HG02763 (cell line): ENCODE results near the gene TTC38.
"Not testable (repeated sequence)": the region's sequence is repeated elsewhere in the genome, so short reads cannot be mapped to it uniquely, and the experiment has no call there.

ENCODE experiments used
- ATAC-seq: cut with Tn5 transposase; IDR thresholded peaks from one replicate; pipeline ENCODE4 v1.9.1; 2021; ENCODE audit warnings: mild to moderate bottlenecking, moderate library complexity; ENCODE audit not compliant: unreplicated experiment

TTC38 gene

DNA sequence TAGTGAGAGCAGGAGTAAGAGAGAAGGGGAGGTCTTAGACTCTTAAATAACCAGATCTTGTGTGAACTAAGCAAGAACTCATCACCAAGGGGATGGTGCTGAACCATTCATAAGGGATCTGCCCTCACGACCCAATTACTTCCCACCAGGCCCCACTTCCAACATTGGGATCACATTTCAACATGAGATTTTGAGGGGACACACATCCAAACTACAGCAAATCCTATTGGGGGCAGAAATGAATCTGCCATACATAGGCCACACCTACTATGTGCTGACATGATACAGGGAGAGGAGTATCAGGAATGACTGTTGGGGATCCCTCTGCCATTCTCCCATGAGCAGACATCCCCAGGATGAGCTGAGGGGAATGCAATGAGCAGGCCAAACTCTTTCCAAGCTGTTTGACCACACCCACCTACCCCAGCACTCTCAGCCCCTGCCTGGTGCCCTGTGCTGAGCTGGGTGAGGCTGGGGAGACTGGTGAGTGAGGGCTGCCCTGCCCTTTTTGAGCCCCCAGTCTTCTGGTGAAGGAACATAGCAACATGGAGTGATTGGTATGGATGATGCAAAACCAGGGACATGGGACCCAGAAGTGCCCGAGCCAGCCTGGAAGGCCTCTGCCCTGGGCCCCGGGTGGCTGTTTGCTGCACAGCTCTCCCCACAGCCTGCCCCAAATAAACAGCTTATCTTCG lies 27.6 kb downstream of the TTC38 start:
- ATAC-seq, result no peak

DNA sequence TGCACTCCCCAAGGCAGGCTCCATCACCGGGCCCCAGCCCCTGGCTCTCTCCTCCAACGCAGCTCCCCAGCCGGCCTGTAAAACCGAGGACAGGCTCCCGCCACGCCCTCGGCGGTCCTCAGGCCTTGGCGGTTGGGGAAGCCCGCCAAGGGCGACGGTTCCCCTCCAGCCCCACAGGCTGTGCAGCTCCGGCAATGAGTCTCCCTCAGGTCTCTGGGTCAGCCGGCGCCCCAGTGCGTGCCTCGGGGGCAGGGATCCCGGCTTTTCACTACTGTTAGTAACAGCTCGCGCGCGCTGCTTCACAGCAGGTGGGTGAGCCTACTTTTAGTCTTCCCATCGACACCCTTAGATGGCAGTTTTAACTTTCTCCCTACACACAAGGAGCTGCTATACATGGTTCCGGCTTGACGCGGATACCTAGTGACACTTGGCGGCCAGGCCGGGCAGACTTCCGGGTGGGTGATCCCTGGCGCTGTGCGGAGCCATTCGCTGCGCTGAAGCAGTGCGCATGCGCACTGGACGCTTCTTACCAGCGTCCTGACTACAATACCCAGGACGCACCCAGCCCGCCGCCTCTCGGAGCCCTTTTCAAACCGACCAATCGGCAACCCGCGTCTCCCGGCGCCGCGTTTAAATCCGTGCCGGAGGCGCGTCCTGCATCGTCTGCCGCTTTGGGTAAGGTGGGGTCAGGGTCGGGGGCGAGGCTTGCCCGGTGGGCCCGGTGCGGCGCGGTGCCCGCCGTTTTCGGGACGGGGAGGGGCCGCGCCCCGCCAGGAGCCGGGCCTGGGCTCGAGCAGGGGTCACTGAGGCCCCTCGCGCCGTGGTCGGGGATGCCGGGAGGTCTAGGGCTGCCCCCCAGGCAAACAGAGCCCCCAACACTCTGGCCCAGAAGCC lies 28.7 kb downstream of the TTC38 start, which contains the start of gene GTSE1:
Gene GTSE1, plus strand, starts transcription at position 614 of the 894 bp plus-strand sequence. CDS start 531 bp downstream, outside the sequence.
- peak; percentile 89 for ATAC-seq

DNA sequence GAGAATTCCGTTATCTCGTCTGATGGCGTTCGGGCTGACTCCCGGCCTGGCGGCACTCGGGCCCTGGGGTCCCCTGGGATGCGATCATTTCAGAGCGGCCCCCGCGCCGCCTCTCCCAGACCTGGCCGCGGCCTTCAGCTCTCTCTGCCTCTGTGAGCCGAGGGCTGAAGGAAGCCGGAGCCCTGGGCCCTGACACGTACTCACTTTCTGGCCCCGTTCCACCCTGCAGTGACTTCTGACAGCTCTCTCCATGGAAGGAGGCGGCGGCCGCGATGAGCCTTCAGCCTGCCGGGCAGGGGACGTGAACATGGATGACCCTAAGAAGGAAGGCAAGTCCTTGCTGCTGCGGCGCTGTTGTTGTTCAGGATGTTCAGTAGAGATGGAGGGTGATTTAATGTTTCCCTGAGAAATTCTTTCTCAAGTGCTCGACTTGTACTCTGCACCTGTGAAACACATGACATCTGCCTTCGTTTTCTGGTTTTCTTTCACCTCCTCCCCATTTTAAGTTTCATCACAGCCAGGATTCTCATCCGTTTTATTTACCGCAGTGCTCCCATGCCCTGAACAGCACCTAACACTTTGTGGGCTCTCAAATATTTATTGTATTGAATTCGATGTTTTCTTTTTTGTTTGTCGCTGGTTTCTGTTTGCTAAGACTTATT lies 29.5 kb downstream of the TTC38 start:
- no peak for ATAC-seq

DNA sequence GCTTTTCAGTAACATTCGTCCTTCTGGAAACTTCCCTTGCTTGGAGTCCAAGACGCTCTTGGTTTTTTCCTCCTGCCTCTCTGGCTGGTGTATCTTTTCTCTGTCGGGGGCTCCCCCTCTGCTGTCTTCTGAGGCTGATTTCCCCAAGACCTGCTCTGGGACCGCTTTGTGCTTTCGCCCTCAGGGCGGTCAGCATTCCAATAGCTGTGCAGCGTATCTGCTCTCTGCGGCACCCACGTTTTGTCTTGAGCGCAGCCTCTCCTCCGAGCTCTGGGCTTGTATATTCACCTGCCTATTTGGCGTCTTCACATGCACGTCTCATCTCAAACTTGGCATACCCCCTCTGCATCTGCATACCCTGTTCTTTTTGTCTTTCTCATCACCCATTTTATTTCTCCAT lies 31.3 kb downstream of the TTC38 start:
- no peak for ATAC-seq

DNA sequence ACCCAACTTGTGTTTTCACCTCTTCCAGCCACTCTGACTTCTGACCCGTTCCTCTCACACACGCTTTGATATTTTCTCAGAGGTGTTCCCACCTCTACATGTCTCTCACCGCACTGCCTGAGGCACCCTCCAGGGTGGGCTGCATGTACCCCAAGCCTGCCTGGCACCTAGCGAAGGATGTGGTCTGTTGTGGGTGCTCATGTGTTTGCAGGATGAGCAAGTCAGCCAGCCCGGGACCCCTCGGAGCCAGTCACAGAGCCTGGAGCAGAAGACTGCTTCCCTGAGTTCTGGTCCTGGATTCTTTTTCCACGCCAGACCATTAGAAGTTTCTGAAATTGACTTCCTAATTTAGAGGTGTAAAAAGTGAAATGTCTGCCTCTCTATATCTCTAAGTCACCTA lies 32.7 kb downstream of the TTC38 start:
- ATAC-seq, result no peak

DNA sequence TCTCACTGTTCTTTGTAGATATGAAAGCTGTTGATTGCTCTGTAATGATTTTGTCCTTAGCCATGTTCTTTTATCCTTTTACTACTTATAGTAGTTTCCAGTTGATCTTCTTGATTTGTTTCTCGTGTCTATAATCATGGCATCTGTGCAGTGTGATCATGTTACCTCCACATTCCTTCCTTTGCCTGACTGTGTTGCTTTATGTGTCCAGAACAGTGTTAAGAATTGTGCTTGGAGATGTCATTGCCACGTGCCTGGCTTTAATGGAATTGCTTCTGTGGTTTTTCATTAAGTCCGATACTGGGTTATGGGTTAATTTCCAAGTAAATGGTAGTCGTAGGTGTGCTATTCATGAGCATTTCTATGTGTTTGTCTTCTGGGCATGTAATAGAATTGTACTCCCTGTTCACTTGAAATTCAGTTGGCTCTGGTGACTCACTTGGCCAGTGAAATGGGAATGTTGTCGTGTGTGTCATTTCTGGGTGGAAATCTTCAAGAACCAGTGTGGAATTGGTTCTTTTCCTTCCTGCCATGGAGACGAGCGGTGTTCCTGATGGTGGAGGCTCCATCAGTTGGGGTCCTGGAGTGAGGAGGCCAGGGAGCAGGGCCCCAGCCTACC lies 35.6 kb downstream of the TTC38 start:
- ATAC-seq, result no peak

DNA sequence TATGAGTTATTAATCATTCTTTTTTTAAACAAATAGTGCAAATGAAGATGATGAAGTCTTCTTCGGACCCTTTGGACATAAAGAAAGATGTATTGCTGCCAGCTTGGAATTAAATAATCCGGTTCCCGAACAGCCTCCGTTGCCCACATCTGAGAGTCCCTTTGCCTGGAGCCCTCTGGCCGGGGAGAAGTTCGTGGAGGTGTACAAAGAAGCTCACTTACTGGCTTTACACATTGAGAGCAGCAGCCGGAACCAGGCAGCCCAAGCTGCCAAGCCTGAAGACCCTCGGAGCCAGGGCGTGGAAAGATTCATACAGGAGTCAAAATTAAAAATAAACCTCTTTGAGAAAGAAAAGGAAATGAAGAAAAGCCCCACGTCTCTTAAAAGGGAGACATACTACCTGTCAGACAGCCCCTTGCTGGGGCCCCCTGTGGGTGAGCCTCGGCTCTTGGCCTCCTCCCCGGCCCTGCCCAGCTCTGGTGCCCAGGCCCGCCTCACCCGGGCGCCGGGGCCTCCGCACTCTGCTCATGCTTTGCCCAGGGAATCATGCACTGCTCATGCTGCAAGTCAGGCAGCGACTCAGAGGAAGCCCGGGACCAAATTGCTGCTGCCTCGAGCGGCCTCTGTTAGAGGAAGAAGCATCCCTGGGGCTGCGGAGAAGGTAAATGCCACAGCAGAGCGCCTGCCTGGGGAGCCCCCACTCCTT lies 40.6 kb downstream of the TTC38 start:
- no peak for ATAC-seq

DNA sequence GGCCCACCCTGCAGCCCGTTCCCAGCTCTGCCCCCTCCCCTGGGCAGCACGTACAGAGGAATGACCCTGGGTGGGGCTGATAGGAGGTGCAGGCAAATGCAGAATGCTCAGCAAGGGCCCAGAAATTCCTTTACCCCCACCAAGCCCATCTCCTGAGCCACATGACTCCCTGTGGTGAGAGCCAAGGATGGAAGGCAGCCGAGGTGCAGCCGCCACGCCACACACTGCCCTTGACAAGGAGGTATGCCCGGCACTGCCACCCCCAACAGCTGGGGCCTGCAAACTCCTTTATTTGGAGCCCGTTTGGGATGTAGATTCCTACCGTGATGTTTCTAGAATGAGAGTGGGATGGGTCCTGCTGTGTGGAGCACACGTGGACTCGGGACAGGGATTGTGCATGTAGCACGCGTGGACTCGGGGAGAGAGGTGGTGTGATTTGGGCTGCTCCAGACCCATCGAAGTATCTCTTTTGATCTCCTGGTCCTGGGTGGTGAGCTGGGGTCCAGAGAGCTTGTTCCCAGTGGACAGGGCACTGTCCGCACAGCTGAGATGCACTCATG lies 41.8 kb downstream of the TTC38 start:
- no peak for ATAC-seq

DNA sequence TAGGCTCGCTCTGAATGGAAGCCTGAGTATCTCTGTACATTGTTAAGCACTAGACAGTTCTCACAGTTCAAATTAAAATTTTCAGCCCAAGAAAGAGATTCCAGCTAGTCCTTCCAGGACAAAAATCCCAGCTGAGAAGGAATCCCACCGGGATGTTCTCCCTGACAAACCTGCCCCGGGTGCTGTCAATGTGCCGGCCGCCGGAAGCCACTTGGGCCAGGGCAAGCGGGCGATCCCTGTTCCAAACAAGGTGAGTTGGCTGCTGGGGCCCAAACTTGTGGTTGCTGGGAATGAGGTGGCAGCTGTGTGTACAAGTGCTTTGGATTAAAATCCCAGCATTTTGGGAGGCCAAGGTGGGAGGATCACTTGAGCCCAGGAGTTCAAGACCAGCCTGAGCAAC lies 44.2 kb downstream of the TTC38 start:
- ATAC-seq, result no peak

DNA sequence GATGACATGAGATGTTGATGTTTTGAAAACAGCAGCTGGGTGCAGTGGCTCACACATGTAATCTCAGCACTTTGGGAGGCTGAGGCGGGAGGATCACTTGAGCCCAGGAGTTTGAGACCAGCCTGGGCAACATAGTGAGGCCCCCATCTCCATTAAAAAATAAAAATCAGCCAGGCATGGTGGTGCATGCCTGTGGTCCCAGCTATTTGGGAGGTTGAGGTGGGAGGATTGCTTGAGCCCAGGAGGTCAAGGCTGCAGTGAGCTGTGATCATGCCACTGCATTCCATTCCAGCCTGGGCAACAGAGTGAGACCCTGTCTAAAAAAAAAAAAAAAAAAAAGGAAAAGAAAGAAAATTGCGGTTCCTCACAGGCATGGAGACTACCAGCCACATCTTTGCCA lies 45.0 kb downstream of the TTC38 start:
- ATAC-seq, result not testable (repeated sequence)

DNA sequence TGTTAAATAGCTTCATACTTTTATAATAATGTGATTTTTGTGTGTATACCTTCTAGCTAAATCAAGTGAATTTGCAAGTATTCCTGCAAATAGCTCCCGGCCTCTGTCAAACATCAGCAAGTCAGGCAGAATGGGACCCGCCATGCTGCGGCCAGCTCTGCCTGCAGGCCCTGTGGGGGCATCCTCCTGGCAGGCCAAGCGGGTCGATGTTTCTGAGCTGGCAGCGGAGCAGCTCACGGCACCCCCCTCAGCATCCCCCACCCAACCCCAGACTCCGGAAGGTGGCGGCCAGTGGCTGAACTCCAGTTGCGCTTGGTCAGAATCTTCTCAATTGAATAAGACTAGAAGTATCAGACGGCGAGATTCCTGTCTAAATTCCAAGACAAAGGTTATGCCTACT lies 48.2 kb downstream of the TTC38 start:
- ATAC-seq, result no peak

DNA sequence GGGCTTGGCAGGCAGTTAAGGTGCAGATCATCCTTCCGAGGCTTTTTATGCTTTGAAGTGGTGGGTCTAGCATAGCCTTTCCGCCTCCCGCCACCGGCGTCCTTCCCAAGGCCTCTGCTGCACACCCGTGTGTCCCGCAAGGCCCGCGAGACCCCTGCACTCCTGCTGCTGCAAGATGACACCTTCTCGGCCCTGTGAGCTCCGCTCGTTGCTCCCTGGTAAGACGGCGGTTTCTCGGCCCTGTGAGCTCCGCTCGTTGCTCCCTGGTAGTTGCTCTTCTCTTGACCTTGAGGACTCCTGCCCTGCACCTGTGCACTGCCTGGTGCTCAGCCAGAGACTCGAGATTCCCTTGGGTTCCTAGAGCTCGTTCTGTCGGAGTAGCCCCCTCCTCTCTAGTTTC lies 49.8 kb downstream of the TTC38 start:
- ATAC-seq, result no peak

DNA sequence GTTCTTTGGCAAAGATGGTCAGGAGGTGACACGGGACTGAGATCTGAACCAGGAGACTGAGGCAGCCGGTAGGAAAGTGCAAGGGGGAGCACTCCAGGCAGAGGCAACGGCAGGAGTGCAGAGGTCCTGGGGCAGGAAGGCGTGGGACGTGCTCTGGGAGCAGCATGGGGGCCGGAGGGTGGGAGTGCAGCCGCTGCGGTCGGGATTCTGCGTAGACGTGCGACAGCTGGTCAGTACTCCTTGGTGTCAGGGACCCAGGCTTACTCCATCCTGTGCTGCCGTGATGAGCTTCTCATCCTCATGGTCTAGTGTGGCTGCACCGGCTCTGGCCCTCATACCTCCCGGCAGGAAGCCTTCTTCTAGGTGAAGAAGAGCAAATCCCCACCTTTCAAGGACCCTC lies 50.8 kb downstream of the TTC38 start:
- no peak for ATAC-seq

DNA sequence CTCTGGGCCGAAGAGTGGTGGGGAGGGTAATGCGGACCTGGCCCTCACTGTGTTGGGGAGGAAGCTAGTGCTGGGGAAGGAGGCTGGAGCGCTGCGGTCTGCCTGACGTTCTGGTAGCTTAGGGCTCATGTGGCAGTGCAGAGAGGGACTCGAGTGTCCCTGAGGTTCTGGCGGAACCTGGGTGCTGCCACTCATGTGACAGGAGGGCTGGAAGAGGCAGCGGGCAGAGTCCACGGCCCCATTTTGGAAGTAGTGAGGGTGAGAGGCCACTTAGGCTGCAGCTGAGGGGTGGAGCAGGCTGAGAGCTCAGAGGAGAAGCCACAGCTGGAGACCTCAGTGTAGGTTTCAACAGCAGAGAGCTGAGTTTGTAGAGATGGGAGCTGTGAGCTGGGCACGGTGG lies 51.5 kb downstream of the TTC38 start:
- ATAC-seq, result no peak

DNA sequence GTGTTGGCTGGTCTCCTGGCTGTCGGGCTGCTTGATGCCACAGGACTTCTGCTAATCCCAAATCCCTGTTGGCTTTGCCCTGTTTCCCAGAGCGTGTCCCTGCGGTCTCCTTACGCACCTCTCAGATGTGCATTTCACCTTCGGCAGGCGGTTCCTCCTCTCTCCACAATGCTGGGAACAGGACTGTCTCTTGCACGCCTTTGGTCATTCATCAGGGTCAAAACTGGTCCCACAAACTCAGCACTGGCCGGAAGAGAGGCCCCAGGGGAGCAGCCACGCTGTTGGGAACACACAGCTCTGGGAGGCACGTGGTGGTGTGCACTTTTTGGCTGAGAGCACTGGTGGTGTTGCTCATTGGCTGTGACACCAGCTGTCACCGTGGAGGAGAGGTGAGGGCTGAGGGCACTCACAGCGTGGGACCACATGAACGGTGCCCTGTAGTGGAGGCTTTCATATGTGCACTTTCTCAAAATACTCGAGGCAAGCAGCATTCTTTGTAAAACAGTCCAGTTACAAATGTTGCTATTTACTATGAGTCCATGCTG lies 52.4 kb downstream of the TTC38 start:
- ATAC-seq, result no peak

DNA sequence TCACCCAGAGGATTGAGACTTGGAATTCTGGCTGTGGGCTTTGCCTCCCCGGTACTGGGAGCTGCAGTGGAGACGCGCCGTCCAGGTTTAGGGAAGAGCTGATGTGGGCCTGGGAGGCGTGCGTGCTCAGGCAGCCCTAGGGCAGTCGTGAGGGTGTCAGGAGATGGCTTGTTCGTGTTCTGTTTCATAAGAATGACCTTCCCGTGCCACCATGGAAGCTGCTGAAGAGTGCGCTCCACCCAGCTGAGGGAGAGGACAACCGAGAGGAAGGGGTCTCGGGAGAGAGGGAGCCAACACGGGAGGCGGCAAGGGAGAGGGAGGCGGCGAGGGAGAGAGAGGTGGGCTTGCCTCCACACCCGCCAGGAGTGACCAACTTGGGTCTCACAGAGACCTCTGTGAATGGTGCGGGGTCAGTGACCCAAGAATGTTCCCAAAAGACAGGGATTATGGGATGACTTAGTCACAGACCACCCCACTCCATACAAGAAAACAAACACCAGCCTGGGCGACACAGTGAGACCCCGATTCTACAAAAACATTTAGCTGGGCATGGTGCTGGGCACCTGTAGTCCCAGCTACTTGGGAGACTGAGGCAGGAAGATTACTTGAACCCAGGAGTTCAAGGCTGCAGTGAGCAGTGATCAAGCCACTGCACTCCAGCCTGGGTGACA lies 53.0 kb downstream of the TTC38 start:
- ATAC-seq, result no peak

DNA sequence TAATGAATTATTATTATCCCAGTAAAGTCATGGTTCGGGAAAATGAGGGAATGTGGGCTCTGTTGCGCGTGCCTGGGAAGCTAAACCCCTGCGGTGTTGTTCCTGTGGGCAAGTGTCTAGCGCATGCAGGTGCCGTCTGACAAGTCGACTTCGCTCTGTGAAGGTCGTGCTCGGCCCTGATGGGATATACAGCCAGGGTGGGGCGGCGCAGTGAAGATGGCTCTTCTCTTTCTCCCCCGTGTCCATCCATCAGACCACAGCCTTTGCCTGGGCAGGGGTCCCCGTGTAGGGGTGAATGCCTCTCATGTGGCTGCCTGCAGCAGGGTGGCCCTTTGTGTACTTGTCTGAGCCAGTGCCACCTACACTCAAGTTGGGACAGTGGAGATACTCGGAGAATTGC lies 54.9 kb downstream of the TTC38 start:
- no peak for ATAC-seq

DNA sequence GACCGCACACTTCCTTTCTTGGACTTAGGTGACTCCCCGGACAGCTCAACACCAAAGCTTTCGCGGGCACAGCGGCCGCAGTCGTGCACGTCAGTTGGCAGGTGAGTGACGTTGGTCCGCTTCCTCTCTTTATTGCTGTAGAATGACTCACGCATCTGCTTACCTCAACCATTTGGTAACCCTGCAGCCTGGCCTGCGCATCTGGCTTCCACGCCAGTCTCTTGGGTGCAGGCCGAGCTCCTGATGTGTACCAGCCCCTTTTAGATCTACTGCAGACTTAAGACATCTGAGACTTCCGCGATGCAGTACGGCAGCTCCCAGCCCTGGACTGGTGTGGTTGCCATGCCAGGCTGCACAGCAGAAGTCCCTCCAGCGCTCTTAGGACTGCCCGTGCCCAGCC lies 55.4 kb downstream of the TTC38 start:
- ATAC-seq, result no peak

DNA sequence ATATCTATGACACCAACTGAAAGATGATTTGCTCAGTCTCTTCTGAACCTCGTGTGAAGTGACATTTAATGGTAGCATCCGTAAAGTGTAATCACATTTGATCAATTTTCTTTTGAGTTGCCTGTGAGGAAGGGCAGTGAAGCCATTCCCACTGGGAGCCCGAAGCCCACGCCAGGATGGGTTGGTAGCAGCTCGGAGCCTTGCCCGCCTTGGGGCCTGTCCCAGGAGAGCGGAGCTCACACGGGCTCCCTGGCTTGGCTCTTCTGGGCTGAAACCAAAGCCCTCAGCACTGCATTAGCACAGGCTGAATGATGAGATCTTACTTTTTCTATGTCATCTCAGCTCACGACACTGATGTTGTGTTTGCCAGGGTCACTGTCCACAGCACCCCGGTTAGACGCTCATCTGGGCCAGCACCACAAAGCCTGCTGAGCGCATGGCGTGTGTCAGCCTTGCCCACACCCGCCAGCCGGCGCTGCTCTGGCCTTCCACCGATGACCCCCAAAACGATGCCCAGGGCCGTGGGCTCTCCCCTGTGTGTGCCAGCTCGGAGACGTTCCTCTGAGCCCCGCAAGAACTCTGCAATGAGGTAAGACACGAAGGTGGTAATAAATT lies 58.4 kb downstream of the TTC38 start:
- ATAC-seq, result no peak
